Mucosa of stomach (tissue), 1 donor: ENCODE data around the gene GABRA5.

Experiments
- H3K27me3 ChIP-seq: one replicate; pipeline ENCODE4 v1.7.0; 2013; ENCODE audit warnings: mild to moderate bottlenecking, low read length; ENCODE audit not compliant: control insufficient read depth, insufficient read depth
- H3K36me3 ChIP-seq: one replicate; pipeline ENCODE4 v1.7.0; 2013; ENCODE audit warnings: low read length; ENCODE audit not compliant: control insufficient read depth, insufficient read depth
- H3K4me1 ChIP-seq: one replicate; pipeline ENCODE4 v1.7.0; 2013; ENCODE audit warnings: mild to moderate bottlenecking, low read length; ENCODE audit not compliant: control insufficient read depth, insufficient read depth
- H3K4me3 ChIP-seq: one replicate; pipeline ENCODE4 v1.7.0; 2013; ENCODE audit warnings: low read length
- H3K9ac ChIP-seq: one replicate; pipeline ENCODE4 v1.7.0; 2013; ENCODE audit warnings: mild to moderate bottlenecking, low read length, moderate library complexity
- H3K9me3 ChIP-seq: one replicate; pipeline ENCODE4 v1.7.0; 2013; ENCODE audit warnings: mild to moderate bottlenecking, low read length, moderate library complexity; ENCODE audit not compliant: control insufficient read depth
- donor health status: Pancreatic carcinoma.

Gene GABRA5

GRCh38 chr15:26974120-26974780, 107.4 kb downstream of the GABRA5 start:
- Histone ChIP-seq H3K9ac (no peak overlapping the region), H3K4me1 (no peaks in the 10 kb centered on the region), H3K9me3 (no peaks in the 10 kb centered on the region), H3K36me3 (no peaks in the 10 kb centered on the region), H3K27me3 (peaks cover 5% of the 10 kb centered on the region), H3K4me3 (no peak overlapping the region)

DNA sequence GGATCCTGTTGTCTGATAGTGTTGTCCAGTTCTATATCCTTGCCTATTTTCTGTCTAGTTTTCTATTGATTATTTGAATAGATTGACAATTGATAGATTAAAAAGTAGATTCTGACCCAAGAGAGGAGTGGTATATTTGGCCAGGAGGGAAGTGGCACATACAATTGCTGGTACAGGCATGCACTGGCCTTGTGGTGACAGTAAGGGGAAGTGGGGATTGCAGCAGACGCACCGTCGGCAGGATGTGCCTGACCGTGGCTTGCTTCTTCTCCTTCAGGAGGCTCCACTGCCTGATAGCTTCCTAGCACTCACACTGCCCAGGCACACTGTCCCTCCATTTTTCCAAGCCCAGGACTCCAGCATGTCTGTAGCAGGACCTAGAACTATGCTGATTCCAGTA, 114.6 kb downstream of the GABRA5 start:
- H3K9me3 ChIP-seq: no peaks in the 10 kb centered on the region
- no peaks in the 10 kb centered on the region for H3K27me3 ChIP-seq
- no peak overlapping the region for H3K4me3 ChIP-seq
- no peaks in the 10 kb centered on the region for H3K4me1 ChIP-seq
- no peak overlapping the region for H3K9ac ChIP-seq
- H3K36me3 ChIP-seq: no peaks in the 10 kb centered on the region

DNA sequence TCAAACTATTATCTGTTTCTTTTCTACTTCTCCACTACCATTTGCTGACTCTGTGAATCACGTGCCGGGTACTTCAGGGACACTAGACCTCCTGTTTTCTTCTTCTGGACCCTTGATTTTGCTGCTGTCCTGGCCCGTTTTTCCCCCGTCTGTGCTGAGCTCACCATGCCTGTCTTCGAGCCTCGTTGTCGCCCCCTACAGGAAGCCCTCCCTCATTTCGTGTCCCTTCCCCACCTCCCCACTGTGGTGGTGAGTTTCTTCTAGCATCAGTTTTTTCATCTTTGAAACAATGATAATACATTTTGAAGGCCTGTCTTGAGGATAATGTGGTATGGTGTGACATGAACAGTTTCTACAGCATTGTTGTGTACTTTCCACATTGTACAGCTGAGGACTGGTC, 117.0 kb downstream of the GABRA5 start:
- H3K9ac ChIP-seq: no peak overlapping the region
- no peak overlapping the region for H3K4me3 ChIP-seq
- H3K36me3 ChIP-seq: no peaks in the 10 kb centered on the region
- H3K9me3 ChIP-seq: no peaks in the 10 kb centered on the region
- H3K4me1 ChIP-seq: no peaks in the 10 kb centered on the region
- H3K27me3 ChIP-seq: no peaks in the 10 kb centered on the region

- Histone ChIP-seq H3K4me3 (no peak overlapping the region), H3K27me3 (no peaks in the 10 kb centered on the region), H3K36me3 (no peaks in the 10 kb centered on the region), H3K9ac (no peak overlapping the region), H3K4me1 (no peaks in the 10 kb centered on the region), H3K9me3 (no peaks in the 10 kb centered on the region)
Observed at GRCh38 chr15:26985050-26985449, 118.2 kb downstream of the GABRA5 start.

DNA sequence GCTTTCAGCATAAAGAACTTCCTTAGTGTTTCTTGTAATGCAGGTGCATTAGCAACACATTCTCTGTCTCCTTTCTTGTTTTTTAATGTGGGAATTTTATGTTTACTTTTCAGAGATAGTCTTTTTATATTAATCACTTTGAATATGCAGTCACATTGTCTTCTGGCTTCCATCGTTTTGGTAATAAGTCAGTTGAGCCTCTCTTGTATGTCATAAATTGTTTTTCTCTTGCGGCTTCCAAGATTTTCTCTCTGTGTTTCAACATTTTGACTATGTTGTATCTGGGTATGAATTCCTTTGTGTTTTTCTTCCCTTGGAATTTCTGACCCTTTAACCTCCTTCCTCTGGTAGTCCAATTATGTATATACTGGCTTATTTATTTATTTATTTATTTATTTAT, 129.4 kb downstream of the GABRA5 start:
- Histone ChIP-seq H3K4me1 (no peaks in the 10 kb centered on the region), H3K36me3 (no peaks in the 10 kb centered on the region), H3K9ac (no peak overlapping the region), H3K27me3 (no peaks in the 10 kb centered on the region), H3K4me3 (no peak overlapping the region), H3K9me3 (no peaks in the 10 kb centered on the region)
